SU-DHL-6 (cell line): ENCODE data around the gene AANAT.

Source experiments
- H2AFZ ChIP-seq: fragments of 200-600 bp; sonication (generic); 2 replicates; pipeline ENCODE4 v1.6.1; 2014; ENCODE audit warnings: low read depth, mild to moderate bottlenecking, moderate library complexity, mixed read lengths, antibody characterized with exemption, low read length; ENCODE audit not compliant: severe bottlenecking
- H3F3A ChIP-seq: fragments of 200-600 bp; shearing (Covaris generic); 2 replicates; pipeline ENCODE4 v1.6.0; 2016; ENCODE audit warnings: antibody characterized with exemption, mild to moderate bottlenecking; ENCODE audit not compliant: insufficient read depth
- H3K27ac ChIP-seq: fragments of 200-600 bp; sonication (generic); 2 replicates; pipeline ENCODE4 v1.5.1; 2016; ENCODE audit warnings: low read depth, mild to moderate bottlenecking, low read length, moderate library complexity, mixed read lengths
- H3K27me3 ChIP-seq: fragments of 200-600 bp; sonication (generic), shearing (Covaris generic); 2 replicates; pipeline ENCODE4 v1.6.0; 2014; ENCODE audit warnings: mild to moderate bottlenecking, low read length
- H3K36me3 ChIP-seq: fragments of 200-600 bp; sonication (generic); 2 replicates; pipeline ENCODE4 v1.6.1; 2014; ENCODE audit warnings: mild to moderate bottlenecking, low read length, mixed read lengths
- H3K4me2 ChIP-seq: fragments of 300-600, 200-600 bp; shearing (Covaris generic), sonication (generic); 2 replicates; pipeline ENCODE4 v1.6.0; 2014; ENCODE audit warnings: low read length, low read depth, mild to moderate bottlenecking; ENCODE audit not compliant: poor library complexity, severe bottlenecking
- H3K4me3 ChIP-seq: fragments of 200-600 bp; sonication (generic); 2 replicates; pipeline ENCODE4 v1.5.1; 2014; ENCODE audit warnings: antibody characterized with exemption, low read length, mild to moderate bottlenecking, mixed read lengths; ENCODE audit not compliant: insufficient read depth, poor library complexity, severe bottlenecking
- H3K79me2 ChIP-seq: fragments of 200-600 bp; sonication (generic); 2 replicates; pipeline ENCODE4 v1.6.1; 2014; ENCODE audit warnings: mild to moderate bottlenecking, low read length, moderate library complexity; ENCODE audit not compliant: insufficient read depth
- H3K9ac ChIP-seq: fragments of 200-600 bp; sonication (generic); 2 replicates; pipeline ENCODE4 v1.7.0; 2014; ENCODE audit warnings: mild to moderate bottlenecking, low read length
- H3K9me2 ChIP-seq: fragments of 200-600 bp; sonication (generic); replicated peaks from 2 replicates; pipeline ENCODE4 v1.6.1; 2014; ENCODE audit warnings: low read length; ENCODE audit not compliant: insufficient read depth
- H3K9me3 ChIP-seq: fragments of 200-600 bp; sonication (generic); 2 replicates; pipeline ENCODE4 v1.6.1; 2014; ENCODE audit warnings: low read length, mixed read lengths; ENCODE audit not compliant: insufficient read depth
- H4K20me1 ChIP-seq: fragments of 200-600 bp; sonication (generic); 2 replicates; pipeline ENCODE4 v1.6.1; 2014; ENCODE audit warnings: low read depth, mild to moderate bottlenecking, antibody characterized with exemption, low read length, moderate library complexity, mixed read lengths
- CTCF ChIP-seq: fragments of 200-600 bp; sonication (generic); IDR thresholded peaks from one replicate; pipeline ENCODE4 v1.5.1; 2017; ENCODE audit warnings: antibody characterized with exemption, mild to moderate bottlenecking, low read length, moderate library complexity; ENCODE audit not compliant: insufficient read depth, poor library complexity, severe bottlenecking
- EZH2phosphoT487 ChIP-seq: fragments of 200-600 bp; sonication (generic), shearing (Covaris generic); conservative IDR thresholded peaks from 2 replicates; pipeline ENCODE4 v1.6.1; 2018; ENCODE audit warnings: mild to moderate bottlenecking, antibody characterized with exemption, low read length, moderate library complexity, mixed read lengths

Gene AANAT

GRCh38 chr17:76498876-76499251 lies 31.5 kb downstream of the AANAT start:
- Histone ChIP-seq H3K4me2 (peak overlapping the region; percentile 88), H3K9ac (peak overlapping the region; percentile 96)
- TF ChIP-seq EZH2phosphoT487 (no peak), CTCF (no peak)

GRCh38 chr17:76499267-76499667 lies 31.9 kb downstream of the AANAT start:
- peak overlapping the region; percentile 88 for H3K4me2 ChIP-seq
- no peak overlapping the region for H2AFZ ChIP-seq

More at GRCh38 chr17:76498876-76499251, 31.5 kb downstream of the AANAT start:
- H3K9me2 ChIP-seq, result no peaks in the 10 kb centered on the region
- H3K79me2 ChIP-seq, result peaks cover 35% of the 10 kb centered on the region
- no peaks in the 10 kb centered on the region for H3K9me3 ChIP-seq
- no peaks in the 10 kb centered on the region for H4K20me1 ChIP-seq
- no peak overlapping the region for H2AFZ ChIP-seq
- H3K36me3 ChIP-seq, result no peaks in the 10 kb centered on the region
- peaks cover 12% of the 10 kb centered on the region; the same call in 1 of the 2 replicates for H3F3A ChIP-seq
- peak overlapping the region; percentile 66 for H3K27ac ChIP-seq
- H3K4me3 ChIP-seq, result peak overlapping the region; percentile 95
- H3K27me3 ChIP-seq, result no peaks in the 10 kb centered on the region

GRCh38 chr17:76500074-76500746 lies 32.8 kb downstream of the AANAT start:
- Histone ChIP-seq H3K27ac (peak overlapping the region; percentile 66), H2AFZ (no peak overlapping the region), H3K4me2 (peak overlapping the region; percentile 88), H3K9ac (peak overlapping the region; percentile 96), H3F3A (peaks cover 9% of the 10 kb centered on the region; the same call in 1 of the 2 replicates), H3K79me2 (peaks cover 35% of the 10 kb centered on the region), H4K20me1 (no peaks in the 10 kb centered on the region), H3K9me2 (no peaks in the 10 kb centered on the region), H3K4me3 (peak overlapping the region; percentile 95), H3K27me3 (no peaks in the 10 kb centered on the region), H3K36me3 (no peaks in the 10 kb centered on the region), H3K9me3 (no peaks in the 10 kb centered on the region)
- TF ChIP-seq EZH2phosphoT487 (no peak), CTCF (no peak)

More at GRCh38 chr17:76499267-76499667, 31.9 kb downstream of the AANAT start:
- Histone ChIP-seq H3K79me2 (peaks cover 35% of the 10 kb centered on the region), H3K27ac (peak overlapping the region; percentile 66), H4K20me1 (no peaks in the 10 kb centered on the region), H3F3A (peaks cover 12% of the 10 kb centered on the region; the same call in 1 of the 2 replicates), H3K9me2 (no peaks in the 10 kb centered on the region), H3K4me3 (peak overlapping the region; percentile 95), H3K9ac (peak overlapping the region; percentile 96), H3K9me3 (no peaks in the 10 kb centered on the region), H3K36me3 (no peaks in the 10 kb centered on the region), H3K27me3 (no peaks in the 10 kb centered on the region)
- no peak for TF ChIP-seq EZH2phosphoT487
- no peak for TF ChIP-seq CTCF
